Tibial nerve (tissue), 4 donors: Measurements from ENCODE around the gene ZNF629.

Experiments
- CTCF ChIP-seq, 5 experiments: fragments of 200-600 bp in 3 of 5; fragments of 450-650 bp in 2 of 5; sonication (generic) in 3 of 5; IDR thresholded peaks; one replicate each; pipeline ENCODE4 v1.5.1; 2016 to 2019; ENCODE audit warnings: antibody characterized with exemption in 5 of 5, mild to moderate bottlenecking in 3 of 5, moderate library complexity in 2 of 5
- EP300 ChIP-seq, 2 donors: sonication (generic); formaldehyde crosslinking; IDR thresholded peaks; one replicate each; pipeline ENCODE4 v1.6.1; 2017; ENCODE audit warnings: antibody characterized with exemption in 2 of 2, mild to moderate bottlenecking in 1 of 2

- TF ChIP-seq CTCF (IDR thresholded peaks at IDR 0.05) (no peak), EP300 (IDR thresholded peaks at IDR 0.05) (no peak)
Measured at GRCh38 chr16:30756781-30757100, 30.3 kb downstream of the ZNF629 start.
